Measurements from ENCODE around the gene RNASEH2A.

DNA sequence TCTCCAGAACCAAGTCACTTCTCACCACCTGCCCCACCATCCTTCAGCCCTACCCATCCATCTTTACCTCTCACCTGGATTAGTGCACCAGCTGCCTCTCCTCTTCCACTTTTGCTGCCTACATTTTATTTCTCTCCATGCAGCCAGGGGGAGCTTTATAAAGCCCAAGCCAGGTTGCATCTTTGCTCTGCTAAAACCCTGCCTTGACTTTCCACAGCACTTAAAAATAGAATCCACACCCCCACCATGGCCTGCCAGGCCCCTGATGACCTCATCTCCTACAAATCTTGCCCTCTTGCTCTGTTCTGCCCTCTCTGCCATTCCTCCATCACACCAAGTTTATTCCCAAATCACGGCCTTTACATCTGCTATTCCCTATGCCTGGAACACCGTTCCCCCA, 32.8 kb upstream of the RNASEH2A start:
- TF ChIP-seq, protein P1, sequence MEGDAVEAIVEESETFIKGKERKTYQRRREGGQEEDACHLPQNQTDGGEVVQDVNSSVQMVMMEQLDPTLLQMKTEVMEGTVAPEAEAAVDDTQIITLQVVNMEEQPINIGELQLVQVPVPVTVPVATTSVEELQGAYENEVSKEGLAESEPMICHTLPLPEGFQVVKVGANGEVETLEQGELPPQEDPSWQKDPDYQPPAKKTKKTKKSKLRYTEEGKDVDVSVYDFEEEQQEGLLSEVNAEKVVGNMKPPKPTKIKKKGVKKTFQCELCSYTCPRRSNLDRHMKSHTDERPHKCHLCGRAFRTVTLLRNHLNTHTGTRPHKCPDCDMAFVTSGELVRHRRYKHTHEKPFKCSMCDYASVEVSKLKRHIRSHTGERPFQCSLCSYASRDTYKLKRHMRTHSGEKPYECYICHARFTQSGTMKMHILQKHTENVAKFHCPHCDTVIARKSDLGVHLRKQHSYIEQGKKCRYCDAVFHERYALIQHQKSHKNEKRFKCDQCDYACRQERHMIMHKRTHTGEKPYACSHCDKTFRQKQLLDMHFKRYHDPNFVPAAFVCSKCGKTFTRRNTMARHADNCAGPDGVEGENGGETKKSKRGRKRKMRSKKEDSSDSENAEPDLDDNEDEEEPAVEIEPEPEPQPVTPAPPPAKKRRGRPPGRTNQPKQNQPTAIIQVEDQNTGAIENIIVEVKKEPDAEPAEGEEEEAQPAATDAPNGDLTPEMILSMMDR (conservative IDR thresholded peaks at IDR 0.05 in 1 of 2, IDR thresholded peaks at IDR 0.05 in 1 of 2; ENCODE audit: extremely low read depth in 1 of 2, insufficient read depth in 1 of 2, low read depth in 1 of 2, low read length in 2 of 2) = peak; percentile 17 to 49
- TF ChIP-seq EZH2 (IDR thresholded peaks at IDR 0.05; ENCODE audit: borderline replicate concordance, low read length) = no peak
